Gastrocnemius medialis (tissue), 4 donors: ENCODE measurements around the gene OR2B6. TPM values are rescaled to one million over a fixed set of nuclear protein-coding genes. Genes with fewer than 3 reads are reported as not detected.

ENCODE experiments used
- ATAC-seq, 2 donors: fragments of 150-250 bp; one replicate each; pipeline ENCODE4 v1.9.1; 2016
- DNase-seq, 2 donors: peaks; one replicate each; pipeline ENCODE4 v3.0.0-alpha.2; 2019
- H3K27ac ChIP-seq, 4 donors: fragments of 200-600 bp; sonication (generic); 1 replicate in 1 of 4; 2 replicates in 3 of 4; pipeline ENCODE4 v1.5.1; 2016 to 2018; ENCODE audit warnings: mild to moderate bottlenecking in 2 of 4, moderate library complexity in 1 of 4
- H3K27me3 ChIP-seq, 3 donors: fragments of 200-600 bp; sonication (generic) in 2 of 3; 1 replicate in 1 of 3; 2 replicates in 2 of 3; pipeline versions ENCODE4 v1.5.1 to v1.6.0; 2016 to 2019; ENCODE audit warnings: mild to moderate bottlenecking in 1 of 3, moderate library complexity in 1 of 3
- H3K36me3 ChIP-seq, 2 donors: fragments of 200-600 bp; sonication (generic) in 1 of 2; one replicate each; pipeline ENCODE4 v1.5.1; 2017 to 2018
- H3K4me1 ChIP-seq, 2 donors: fragments of 200-600 bp; sonication (generic) in 1 of 2; one replicate each; pipeline ENCODE4 v1.5.1; 2016 to 2017; ENCODE audit warnings: mild to moderate bottlenecking in 2 of 2
- H3K4me3 ChIP-seq, 4 donors: fragments of 200-600 bp; sonication (generic) in 3 of 4; 1 replicate in 1 of 4; 2 replicates in 3 of 4; pipeline ENCODE4 v1.5.1; 2016 to 2019; ENCODE audit warnings: mild to moderate bottlenecking in 2 of 4
- H3K9me3 ChIP-seq, 3 donors: fragments of 200-600 bp; sonication (generic) in 2 of 3; 1 replicate in 1 of 3; 2 replicates in 2 of 3; pipeline ENCODE4 v1.5.1; 2016 to 2019
- CTCF ChIP-seq, 5 experiments: fragments of 450-650 bp in 3 of 5; fragments of 200-600 bp in 2 of 5; sonication (generic) in 2 of 5; IDR thresholded peaks in 4 of 5; conservative IDR thresholded peaks in 1 of 5; 1 replicate in 4 of 5; 2 replicates in 1 of 5; pipeline ENCODE4 v1.5.1; 2016 to 2019; ENCODE audit warnings: antibody characterized with exemption in 5 of 5, mild to moderate bottlenecking in 3 of 5, moderate library complexity in 3 of 5
- POLR2A ChIP-seq, 2 donors: fragments of 450-650 bp; IDR thresholded peaks; one replicate each; pipeline ENCODE4 v1.6.1; 2017; ENCODE audit warnings: antibody characterized with exemption in 2 of 2, mild to moderate bottlenecking in 2 of 2, moderate library complexity in 2 of 2
- in situ Hi-C, 4 donors: fragments of 200-750 bp; cut with MboI; loops; one replicate each; pipeline versions ENCODE4 v1.15.0 to v1.8.0; 2017; ENCODE audit warnings: low sequenced_read_pairs in 4 of 4
- intact Hi-C: fragments of 100-400 bp; cut with DNase I; formaldehyde crosslinking; loops from one replicate; pipeline ENCODE4 v1.15.1; 2023; ENCODE audit warnings: low total_unique reads
- total RNA-seq, 4 donors: library from RNA; depleted of rRNA; stranded (reverse); fragments of >200 nt; gene quantifications; one replicate each; pipeline versions ENCODE4 v1.1.0 to v1.2.3, GENCODE V29; 2016

OR2B6 gene
- total RNA-seq, 4 donors from 2014 or later, result not detected

GRCh38 chr6:27962506-27962905 lies 5.5 kb downstream of the OR2B6 start:
- H3K4me1 ChIP-seq, result no peaks in the 10 kb centered on the region
- no peaks in the 10 kb centered on the region for H3K27me3 ChIP-seq
- H3K36me3 ChIP-seq, result no peaks in the 10 kb centered on the region
- DNase-seq (no peak), ATAC-seq (no peak)
- no peak overlapping the region for H3K4me3 ChIP-seq
- no peaks in the 10 kb centered on the region for H3K9me3 ChIP-seq
- intact Hi-C loops, result no loop called here
- TF ChIP-seq POLR2A (IDR thresholded peaks at IDR 0.05), result no peak
- no peak for TF ChIP-seq CTCF (IDR thresholded peaks at IDR 0.05 in 4 of 5, conservative IDR thresholded peaks at IDR 0.05 in 1 of 5)
- in situ Hi-C loops, result no loop called here
- no peak overlapping the region for H3K27ac ChIP-seq

- H3K27me3 ChIP-seq, result no peaks in the 10 kb centered on the region
- no peaks in the 10 kb centered on the region for H3K36me3 ChIP-seq
- intact Hi-C loops (no loop called here), in situ Hi-C loops (no loop called here)
- DNase-seq (no peak), ATAC-seq (no peak)
- no peak overlapping the region for H3K4me3 ChIP-seq
- no peak overlapping the region for H3K27ac ChIP-seq
- no peaks in the 10 kb centered on the region for H3K9me3 ChIP-seq
- H3K4me1 ChIP-seq, result no peaks in the 10 kb centered on the region
- TF ChIP-seq POLR2A (IDR thresholded peaks at IDR 0.05) (no peak), CTCF (IDR thresholded peaks at IDR 0.05 in 4 of 5, conservative IDR thresholded peaks at IDR 0.05 in 1 of 5) (no peak)
Observed at GRCh38 chr6:27966044-27966443, 9.0 kb downstream of the OR2B6 start.

- intact Hi-C loops, result no loop called here
- Histone ChIP-seq H3K36me3 (no peaks in the 10 kb centered on the region), H3K27me3 (no peaks in the 10 kb centered on the region), H3K27ac (no peak overlapping the region), H3K4me3 (no peak overlapping the region), H3K9me3 (no peaks in the 10 kb centered on the region), H3K4me1 (no peaks in the 10 kb centered on the region)
- in situ Hi-C loops, result no loop called here
- DNase-seq, result no peak
- TF ChIP-seq POLR2A (IDR thresholded peaks at IDR 0.05), result no peak
- TF ChIP-seq CTCF (IDR thresholded peaks at IDR 0.05 in 4 of 5, conservative IDR thresholded peaks at IDR 0.05 in 1 of 5), result no peak
- ATAC-seq, result no peak
Observed at GRCh38 chr6:27966816-27967426, 9.9 kb downstream of the OR2B6 start.

GRCh38 chr6:27970444-27970843 lies 13.4 kb downstream of the OR2B6 start:
- H3K36me3 ChIP-seq, result no peaks in the 10 kb centered on the region
- H3K4me1 ChIP-seq, result no peaks in the 10 kb centered on the region
- no peak overlapping the region for H3K4me3 ChIP-seq
- H3K9me3 ChIP-seq, result no peaks in the 10 kb centered on the region
- in situ Hi-C loops, result no loop called here
- TF ChIP-seq POLR2A (IDR thresholded peaks at IDR 0.05) (no peak), CTCF (IDR thresholded peaks at IDR 0.05 in 4 of 5, conservative IDR thresholded peaks at IDR 0.05 in 1 of 5) (no peak)
- no peak overlapping the region for H3K27ac ChIP-seq
- ATAC-seq, result no peak
- no peak for DNase-seq
- H3K27me3 ChIP-seq, result no peaks in the 10 kb centered on the region
- intact Hi-C loops, result no loop called here

GRCh38 chr6:27972750-27973149 lies 15.7 kb downstream of the OR2B6 start:
- in situ Hi-C loops, result no loop called here
- H3K36me3 ChIP-seq, result no peaks in the 10 kb centered on the region
- no peak overlapping the region for H3K4me3 ChIP-seq
- no peak overlapping the region for H3K27ac ChIP-seq
- TF ChIP-seq POLR2A (IDR thresholded peaks at IDR 0.05) (no peak), CTCF (IDR thresholded peaks at IDR 0.05 in 4 of 5, conservative IDR thresholded peaks at IDR 0.05 in 1 of 5) (no peak)
- no peak for DNase-seq
- no peaks in the 10 kb centered on the region for H3K27me3 ChIP-seq
- intact Hi-C loops, result no loop called here
- no peaks in the 10 kb centered on the region for H3K4me1 ChIP-seq
- H3K9me3 ChIP-seq, result no peaks in the 10 kb centered on the region
- ATAC-seq, result no peak
